ENCODE results near the gene SPINK9.

The SPINK9 gene

GRCh38 chr5:148336704-148337435, 1.5 kb downstream of the SPINK9 start:
- Histone ChIP-seq H3K4me3 (ENCODE audit: low read length) (no peak overlapping the region), H3K9me3 (ENCODE audit: low read length) (no peaks in the 10 kb centered on the region), H3K36me3 (ENCODE audit: insufficient read depth, low read length) (no peaks in the 10 kb centered on the region), H3K27me3 (ENCODE audit: insufficient read depth, low read length) (no peaks in the 10 kb centered on the region), H2AFZ (ENCODE audit: low read depth, low read length) (no peak overlapping the region), H3K4me1 (ENCODE audit: insufficient read depth, low read length) (peaks cover 17% of the 10 kb centered on the region)

- Histone ChIP-seq H3K9me3 (ENCODE audit: low read length) (no peaks in the 10 kb centered on the region), H3K4me1 (ENCODE audit: insufficient read depth, low read length) (no peaks in the 10 kb centered on the region), H3K27me3 (ENCODE audit: insufficient read depth, low read length) (no peaks in the 10 kb centered on the region), H3K36me3 (ENCODE audit: insufficient read depth, low read length) (no peaks in the 10 kb centered on the region), H2AFZ (ENCODE audit: low read depth, low read length) (no peak overlapping the region), H3K4me3 (ENCODE audit: low read length) (no peak overlapping the region)
These were observed 7.1 kb downstream of the SPINK9 start for GRCh38 chr5:148342371-148343045.

- no peaks in the 10 kb centered on the region for H3K36me3 ChIP-seq (ENCODE audit: insufficient read depth, low read length)
- no peaks in the 10 kb centered on the region for H3K27me3 ChIP-seq (ENCODE audit: insufficient read depth, low read length)
- no peak overlapping the region for H2AFZ ChIP-seq (ENCODE audit: low read depth, low read length)
- H3K4me1 ChIP-seq (ENCODE audit: insufficient read depth, low read length), result no peaks in the 10 kb centered on the region
- no peaks in the 10 kb centered on the region for H3K9me3 ChIP-seq (ENCODE audit: low read length)
- H3K4me3 ChIP-seq (ENCODE audit: low read length), result no peak overlapping the region
These were observed 7.7 kb downstream of the SPINK9 start for GRCh38 chr5:148343046-148343407.

- no peaks in the 10 kb centered on the region for H3K9me3 ChIP-seq (ENCODE audit: low read length)
- no peaks in the 10 kb centered on the region for H3K4me1 ChIP-seq (ENCODE audit: insufficient read depth, low read length)
- H3K36me3 ChIP-seq (ENCODE audit: insufficient read depth, low read length), result no peaks in the 10 kb centered on the region
- H3K4me3 ChIP-seq (ENCODE audit: low read length), result no peak overlapping the region
- no peaks in the 10 kb centered on the region for H3K27me3 ChIP-seq (ENCODE audit: insufficient read depth, low read length)
- no peak overlapping the region for H2AFZ ChIP-seq (ENCODE audit: low read depth, low read length)
These were observed 8.5 kb downstream of the SPINK9 start for GRCh38 chr5:148343603-148344487.

DNA sequence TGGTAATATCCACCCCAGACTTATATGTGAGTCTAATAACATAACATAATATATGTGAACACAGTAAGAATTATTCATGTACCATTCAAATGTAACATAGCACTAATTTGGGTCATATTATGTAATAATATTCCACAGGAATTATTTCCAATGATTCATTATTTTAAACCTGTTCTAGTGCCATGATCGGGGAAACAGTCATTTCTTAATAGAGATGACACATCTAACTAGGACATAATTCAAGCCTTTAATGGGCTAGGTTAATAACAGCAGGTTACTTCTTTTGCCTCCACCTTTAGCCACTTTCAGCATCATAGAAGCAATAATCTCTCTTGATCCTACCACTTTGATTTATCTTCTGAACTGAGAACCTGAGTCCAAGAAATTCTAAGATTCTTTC, 12.3 kb downstream of the SPINK9 start:
- H2AFZ ChIP-seq (ENCODE audit: low read depth, low read length), result no peak overlapping the region

GRCh38 chr5:148352696-148353095, 17.3 kb downstream of the SPINK9 start:
- H3K27me3 ChIP-seq (ENCODE audit: insufficient read depth, low read length), result no peaks in the 10 kb centered on the region
- no peaks in the 10 kb centered on the region for H3K36me3 ChIP-seq (ENCODE audit: insufficient read depth, low read length)
- H3K9me3 ChIP-seq (ENCODE audit: low read length), result peaks cover 1% of the 10 kb centered on the region
- no peak overlapping the region for H3K4me3 ChIP-seq (ENCODE audit: low read length)
- no peak overlapping the region for H2AFZ ChIP-seq (ENCODE audit: low read depth, low read length)
- H3K4me1 ChIP-seq (ENCODE audit: insufficient read depth, low read length), result no peaks in the 10 kb centered on the region

More for the DNA sequence above, 12.3 kb downstream of the SPINK9 start:
- Histone ChIP-seq H3K4me3 (ENCODE audit: low read length) (no peak overlapping the region), H3K27me3 (ENCODE audit: insufficient read depth, low read length) (no peaks in the 10 kb centered on the region), H3K4me1 (ENCODE audit: insufficient read depth, low read length) (no peaks in the 10 kb centered on the region), H3K9me3 (ENCODE audit: low read length) (peaks cover 1% of the 10 kb centered on the region), H3K36me3 (ENCODE audit: insufficient read depth, low read length) (no peaks in the 10 kb centered on the region)

DNA sequence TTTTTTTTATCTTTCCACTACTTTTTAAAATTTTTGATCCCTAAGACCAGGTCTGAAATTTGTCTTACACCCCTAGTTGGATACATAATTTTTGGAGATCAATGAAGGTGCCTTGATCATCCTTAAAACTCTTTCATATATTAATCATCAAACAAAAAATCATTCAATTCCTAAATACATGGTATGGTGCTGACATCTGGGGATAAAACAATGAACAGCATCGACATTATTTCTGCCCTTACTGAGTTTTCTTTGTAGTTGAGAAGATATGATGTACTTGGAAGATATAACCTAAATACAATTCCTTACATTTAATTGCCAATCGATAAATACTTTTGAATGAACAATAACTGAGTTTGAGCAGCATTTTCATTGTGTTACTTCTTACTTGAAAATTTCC, 18.3 kb downstream of the SPINK9 start:
- H3K4me3 ChIP-seq (ENCODE audit: low read length), result no peak overlapping the region
- no peaks in the 10 kb centered on the region for H3K27me3 ChIP-seq (ENCODE audit: insufficient read depth, low read length)
- H3K4me1 ChIP-seq (ENCODE audit: insufficient read depth, low read length), result no peaks in the 10 kb centered on the region
- peaks cover 1% of the 10 kb centered on the region for H3K9me3 ChIP-seq (ENCODE audit: low read length)
- no peaks in the 10 kb centered on the region for H3K36me3 ChIP-seq (ENCODE audit: insufficient read depth, low read length)
- H2AFZ ChIP-seq (ENCODE audit: low read depth, low read length), result no peak overlapping the region

- no peaks in the 10 kb centered on the region for H3K27me3 ChIP-seq (ENCODE audit: insufficient read depth, low read length)
- no peak overlapping the region for H3K4me3 ChIP-seq (ENCODE audit: low read length)
- no peaks in the 10 kb centered on the region for H3K4me1 ChIP-seq (ENCODE audit: insufficient read depth, low read length)
- H3K36me3 ChIP-seq (ENCODE audit: insufficient read depth, low read length), result no peaks in the 10 kb centered on the region
- no peak overlapping the region for H2AFZ ChIP-seq (ENCODE audit: low read depth, low read length)
- H3K9me3 ChIP-seq (ENCODE audit: low read length), result no peaks in the 10 kb centered on the region
These were observed 29.0 kb downstream of the SPINK9 start for GRCh38 chr5:148364343-148364742.

- Histone ChIP-seq H3K4me1 (ENCODE audit: insufficient read depth, low read length) (no peaks in the 10 kb centered on the region), H3K9me3 (ENCODE audit: low read length) (no peaks in the 10 kb centered on the region)
These were observed 32.9 kb downstream of the SPINK9 start for GRCh38 chr5:148368299-148368698.

DNA sequence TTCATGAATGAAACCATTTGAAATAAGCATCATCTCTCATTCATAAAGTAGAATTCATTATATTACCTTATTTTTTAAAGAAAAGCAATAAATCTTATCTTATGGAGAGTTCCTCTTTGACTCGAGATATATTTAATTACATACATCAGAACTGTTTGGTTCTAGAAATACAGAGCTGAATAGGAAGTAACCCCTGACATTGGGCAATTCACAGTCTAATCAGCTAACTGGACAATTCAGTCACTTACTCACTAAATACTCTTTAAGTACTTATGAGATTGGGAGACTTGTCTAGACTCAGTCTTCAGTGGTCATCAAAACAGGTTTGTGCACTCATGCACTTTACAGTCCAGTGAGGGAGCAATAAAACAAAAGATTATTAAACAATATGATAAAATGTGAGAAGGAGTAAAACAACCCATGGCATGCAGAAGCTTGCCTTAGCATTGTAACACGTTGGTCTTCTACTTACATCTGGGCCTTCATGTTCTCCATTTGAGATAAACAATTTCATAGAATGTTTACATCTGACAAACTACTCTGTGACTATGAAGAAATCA, 36.9 kb downstream of the SPINK9 start:
- H3K9me3 ChIP-seq (ENCODE audit: low read length), result no peaks in the 10 kb centered on the region
- H3K4me3 ChIP-seq (ENCODE audit: low read length), result no peak overlapping the region
- no peaks in the 10 kb centered on the region for H3K36me3 ChIP-seq (ENCODE audit: insufficient read depth, low read length)
- H3K4me1 ChIP-seq (ENCODE audit: insufficient read depth, low read length), result no peaks in the 10 kb centered on the region
- H2AFZ ChIP-seq (ENCODE audit: low read depth, low read length), result no peak overlapping the region
- no peaks in the 10 kb centered on the region for H3K27me3 ChIP-seq (ENCODE audit: insufficient read depth, low read length)

More at GRCh38 chr5:148368299-148368698, 32.9 kb downstream of the SPINK9 start:
- H3K4me3 ChIP-seq (ENCODE audit: low read length), result no peak overlapping the region
- no peaks in the 10 kb centered on the region for H3K27me3 ChIP-seq (ENCODE audit: insufficient read depth, low read length)
- no peaks in the 10 kb centered on the region for H3K36me3 ChIP-seq (ENCODE audit: insufficient read depth, low read length)
- H2AFZ ChIP-seq (ENCODE audit: low read depth, low read length), result no peak overlapping the region

DNA sequence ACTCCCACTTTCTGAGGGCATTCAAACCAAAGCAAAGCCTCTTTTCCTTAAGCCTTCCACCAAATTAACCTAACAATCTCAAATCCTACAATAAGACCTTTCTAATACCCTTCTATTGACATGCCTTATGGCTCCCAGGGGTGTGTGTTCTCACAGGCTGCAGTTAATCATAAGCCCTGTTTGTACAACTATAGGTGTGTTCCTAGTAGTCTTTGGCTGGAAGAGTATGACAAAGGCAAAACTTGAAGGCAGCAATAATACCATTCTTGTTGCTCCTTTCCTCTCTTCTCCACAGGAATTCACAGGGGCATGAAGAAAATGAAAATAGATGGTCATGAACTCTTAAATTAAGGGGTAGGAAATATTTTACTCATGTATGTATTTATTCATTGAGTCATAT, 37.5 kb downstream of the SPINK9 start:
- H3K4me3 ChIP-seq (ENCODE audit: low read length), result no peak overlapping the region

DNA sequence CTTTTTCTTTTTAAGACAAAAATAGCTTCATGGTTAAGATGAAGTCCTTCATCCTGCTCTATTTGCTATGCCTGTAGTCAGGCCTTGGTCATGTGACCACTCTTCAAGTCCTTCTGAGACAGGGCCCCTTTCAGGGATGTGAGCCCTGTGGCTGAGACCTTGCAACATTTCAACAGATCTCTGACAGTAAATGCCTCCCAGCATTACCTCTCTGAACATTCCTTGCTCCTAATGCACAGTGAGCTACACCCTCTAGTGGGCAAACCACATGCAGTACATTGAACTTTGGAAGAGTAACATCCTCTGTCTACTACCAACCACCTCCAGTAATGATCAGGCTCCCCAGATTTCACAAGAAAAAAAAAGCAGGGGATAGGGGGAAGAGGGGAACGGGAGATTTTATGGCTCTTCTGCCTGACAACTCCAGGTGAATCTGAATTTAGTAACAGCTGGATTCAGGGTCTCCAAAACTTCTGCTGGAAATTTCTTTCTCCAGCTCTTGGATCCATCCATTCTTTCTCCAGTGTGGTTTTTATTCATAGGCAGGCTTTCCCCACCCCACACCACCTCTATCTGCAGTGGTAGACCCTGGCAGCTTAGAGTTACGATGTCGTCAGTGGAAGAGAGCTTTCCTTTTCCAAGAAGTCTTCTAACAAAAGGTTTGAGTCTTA, 39.5 kb downstream of the SPINK9 start:
- no peak overlapping the region for H3K4me3 ChIP-seq (ENCODE audit: low read length)
- H3K27me3 ChIP-seq (ENCODE audit: insufficient read depth, low read length), result no peaks in the 10 kb centered on the region

More for the DNA sequence above, 37.5 kb downstream of the SPINK9 start:
- Histone ChIP-seq H3K9me3 (ENCODE audit: low read length) (no peaks in the 10 kb centered on the region), H3K27me3 (ENCODE audit: insufficient read depth, low read length) (no peaks in the 10 kb centered on the region), H3K36me3 (ENCODE audit: insufficient read depth, low read length) (no peaks in the 10 kb centered on the region), H3K4me1 (ENCODE audit: insufficient read depth, low read length) (no peaks in the 10 kb centered on the region), H2AFZ (ENCODE audit: low read depth, low read length) (no peak overlapping the region)

More for the DNA sequence above, 39.5 kb downstream of the SPINK9 start:
- Histone ChIP-seq H3K4me1 (ENCODE audit: insufficient read depth, low read length) (no peaks in the 10 kb centered on the region), H3K36me3 (ENCODE audit: insufficient read depth, low read length) (no peaks in the 10 kb centered on the region), H3K9me3 (ENCODE audit: low read length) (no peaks in the 10 kb centered on the region), H2AFZ (ENCODE audit: low read depth, low read length) (no peak overlapping the region)

Measured in neuron (in vitro differentiated cells).